HG02938 (cell line): ENCODE measurements around the gene C12orf42.

Experiments used
- ATAC-seq: cut with Tn5 transposase; IDR thresholded peaks from one replicate; pipeline ENCODE4 v1.9.1; 2021; ENCODE audit warnings: mild to moderate bottlenecking, moderate library complexity; ENCODE audit not compliant: unreplicated experiment

C12orf42 gene

GRCh38 chr12:103495469-103496456 is at the start of gene C12orf42:
C12orf42 (minus strand) TSS chr12:103495968; CDS start chr12:103478426, 17,542 bp downstream.
- peak; percentile 63 for ATAC-seq

GRCh38 chr12:103542078-103542477 is 46.3 kb upstream of the C12orf42 start:
- ATAC-seq, result no peak

GRCh38 chr12:103540319-103540718 is 44.6 kb upstream of the C12orf42 start:
- ATAC-seq, result no peak

GRCh38 chr12:103538397-103538796 is 42.6 kb upstream of the C12orf42 start:
- no peak for ATAC-seq

GRCh38 chr12:103530307-103531066 is 34.7 kb upstream of the C12orf42 start:
- no peak for ATAC-seq

- no peak for ATAC-seq
These were observed 33.5 kb upstream of the C12orf42 start for GRCh38 chr12:103529306-103529705.

- no peak for ATAC-seq
These were observed 28.6 kb upstream of the C12orf42 start for GRCh38 chr12:103524238-103524875.

- ATAC-seq, result no peak
These were observed 28.0 kb upstream of the C12orf42 start for GRCh38 chr12:103523771-103524170.

GRCh38 chr12:103520686-103521215 is 25.0 kb upstream of the C12orf42 start:
- no peak for ATAC-seq

GRCh38 chr12:103519632-103520031 is 23.9 kb upstream of the C12orf42 start:
- no peak for ATAC-seq

- no peak for ATAC-seq
These were observed 23.1 kb upstream of the C12orf42 start for GRCh38 chr12:103518899-103519298.

- ATAC-seq, result no peak
These were observed 21.4 kb upstream of the C12orf42 start for GRCh38 chr12:103517161-103517560.

GRCh38 chr12:103515341-103515740 is 19.6 kb upstream of the C12orf42 start:
- no peak for ATAC-seq

GRCh38 chr12:103513875-103514274 is 18.1 kb upstream of the C12orf42 start:
- ATAC-seq, result no peak

GRCh38 chr12:103505371-103506236 is 9.8 kb upstream of the C12orf42 start:
- ATAC-seq, result peak; percentile 96

GRCh38 chr12:103504606-103505005 is 8.8 kb upstream of the C12orf42 start:
- ATAC-seq, result no peak

GRCh38 chr12:103503546-103504480 is 8.0 kb upstream of the C12orf42 start:
- no peak for ATAC-seq

GRCh38 chr12:103501447-103501846 is 5.7 kb upstream of the C12orf42 start:
- no peak for ATAC-seq

GRCh38 chr12:103499571-103499970 is 3.8 kb upstream of the C12orf42 start:
- no peak for ATAC-seq
